SU-DHL-6 (cell line): ENCODE measurements around the gene CADM2.

Experiments used
- H2AFZ ChIP-seq: fragments of 200-600 bp; sonication (generic); 2 replicates; pipeline ENCODE4 v1.6.1; 2014; ENCODE audit warnings: low read depth, mild to moderate bottlenecking, moderate library complexity, mixed read lengths, antibody characterized with exemption, low read length; ENCODE audit not compliant: severe bottlenecking
- H3F3A ChIP-seq: fragments of 200-600 bp; shearing (Covaris generic); 2 replicates; pipeline ENCODE4 v1.6.0; 2016; ENCODE audit warnings: antibody characterized with exemption, mild to moderate bottlenecking; ENCODE audit not compliant: insufficient read depth
- H3K27ac ChIP-seq: fragments of 200-600 bp; sonication (generic); 2 replicates; pipeline ENCODE4 v1.5.1; 2016; ENCODE audit warnings: low read depth, mild to moderate bottlenecking, low read length, moderate library complexity, mixed read lengths
- H3K27me3 ChIP-seq: fragments of 200-600 bp; sonication (generic), shearing (Covaris generic); 2 replicates; pipeline ENCODE4 v1.6.0; 2014; ENCODE audit warnings: mild to moderate bottlenecking, low read length
- H3K36me3 ChIP-seq: fragments of 200-600 bp; sonication (generic); 2 replicates; pipeline ENCODE4 v1.6.1; 2014; ENCODE audit warnings: mild to moderate bottlenecking, low read length, mixed read lengths
- H3K4me2 ChIP-seq: fragments of 300-600, 200-600 bp; shearing (Covaris generic), sonication (generic); 2 replicates; pipeline ENCODE4 v1.6.0; 2014; ENCODE audit warnings: low read length, low read depth, mild to moderate bottlenecking; ENCODE audit not compliant: poor library complexity, severe bottlenecking
- H3K4me3 ChIP-seq: fragments of 200-600 bp; sonication (generic); 2 replicates; pipeline ENCODE4 v1.5.1; 2014; ENCODE audit warnings: antibody characterized with exemption, low read length, mild to moderate bottlenecking, mixed read lengths; ENCODE audit not compliant: insufficient read depth, poor library complexity, severe bottlenecking
- H3K79me2 ChIP-seq: fragments of 200-600 bp; sonication (generic); 2 replicates; pipeline ENCODE4 v1.6.1; 2014; ENCODE audit warnings: mild to moderate bottlenecking, low read length, moderate library complexity; ENCODE audit not compliant: insufficient read depth
- H3K9ac ChIP-seq: fragments of 200-600 bp; sonication (generic); 2 replicates; pipeline ENCODE4 v1.7.0; 2014; ENCODE audit warnings: mild to moderate bottlenecking, low read length
- H3K9me2 ChIP-seq: fragments of 200-600 bp; sonication (generic); replicated peaks from 2 replicates; pipeline ENCODE4 v1.6.1; 2014; ENCODE audit warnings: low read length; ENCODE audit not compliant: insufficient read depth
- H3K9me3 ChIP-seq: fragments of 200-600 bp; sonication (generic); 2 replicates; pipeline ENCODE4 v1.6.1; 2014; ENCODE audit warnings: low read length, mixed read lengths; ENCODE audit not compliant: insufficient read depth
- H4K20me1 ChIP-seq: fragments of 200-600 bp; sonication (generic); 2 replicates; pipeline ENCODE4 v1.6.1; 2014; ENCODE audit warnings: low read depth, mild to moderate bottlenecking, antibody characterized with exemption, low read length, moderate library complexity, mixed read lengths
- EZH2phosphoT487 ChIP-seq: fragments of 200-600 bp; sonication (generic), shearing (Covaris generic); conservative IDR thresholded peaks from 2 replicates; pipeline ENCODE4 v1.6.1; 2018; ENCODE audit warnings: mild to moderate bottlenecking, antibody characterized with exemption, low read length, moderate library complexity, mixed read lengths
- TF ChIP-seq, protein P1 (sequence below): fragments of 200-600 bp; sonication (generic); IDR thresholded peaks from one replicate; pipeline ENCODE4 v1.5.1; 2017; ENCODE audit warnings: antibody characterized with exemption, mild to moderate bottlenecking, low read length, moderate library complexity; ENCODE audit not compliant: insufficient read depth, poor library complexity, severe bottlenecking

The CADM2 gene

DNA sequence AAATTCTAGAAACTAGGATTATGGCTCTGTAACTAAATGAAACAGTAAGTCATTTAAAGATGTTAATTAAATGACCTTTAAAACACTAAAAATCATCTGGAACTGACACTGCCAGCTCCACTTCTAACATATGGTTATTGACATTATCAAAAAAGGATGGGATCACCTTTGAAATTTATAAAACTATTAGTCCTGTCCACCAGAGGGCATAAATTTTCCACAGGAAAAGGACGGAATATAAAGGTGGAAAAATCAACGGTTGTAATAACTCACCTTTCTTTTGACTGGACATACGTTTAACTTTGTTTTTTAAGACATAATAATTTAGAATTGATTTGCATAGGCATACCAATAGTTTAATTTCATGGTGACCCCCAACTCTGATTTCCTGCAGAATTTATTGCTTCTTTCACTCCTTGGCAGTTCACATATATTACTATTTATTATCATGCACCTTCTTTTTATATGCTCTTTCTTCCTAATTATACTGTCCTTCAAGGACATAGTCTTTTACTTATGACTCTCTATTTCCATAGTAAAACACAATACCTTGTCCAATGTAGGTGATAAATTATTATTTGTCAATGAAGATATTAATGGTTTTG, 345.7 kb downstream of the CADM2 start:
- Histone ChIP-seq H4K20me1 (no peaks in the 10 kb centered on the region), H3K79me2 (no peaks in the 10 kb centered on the region), H3K4me2 (no peak overlapping the region), H3K27me3 (no peaks in the 10 kb centered on the region), H3K36me3 (no peaks in the 10 kb centered on the region), H3K4me3 (no peak overlapping the region), H3K9ac (no peak overlapping the region), H3K9me2 (no peaks in the 10 kb centered on the region), H2AFZ (no peak overlapping the region), H3K9me3 (no peaks in the 10 kb centered on the region), H3F3A (no peaks in the 10 kb centered on the region), H3K27ac (no peak overlapping the region)
- TF ChIP-seq, protein P1, sequence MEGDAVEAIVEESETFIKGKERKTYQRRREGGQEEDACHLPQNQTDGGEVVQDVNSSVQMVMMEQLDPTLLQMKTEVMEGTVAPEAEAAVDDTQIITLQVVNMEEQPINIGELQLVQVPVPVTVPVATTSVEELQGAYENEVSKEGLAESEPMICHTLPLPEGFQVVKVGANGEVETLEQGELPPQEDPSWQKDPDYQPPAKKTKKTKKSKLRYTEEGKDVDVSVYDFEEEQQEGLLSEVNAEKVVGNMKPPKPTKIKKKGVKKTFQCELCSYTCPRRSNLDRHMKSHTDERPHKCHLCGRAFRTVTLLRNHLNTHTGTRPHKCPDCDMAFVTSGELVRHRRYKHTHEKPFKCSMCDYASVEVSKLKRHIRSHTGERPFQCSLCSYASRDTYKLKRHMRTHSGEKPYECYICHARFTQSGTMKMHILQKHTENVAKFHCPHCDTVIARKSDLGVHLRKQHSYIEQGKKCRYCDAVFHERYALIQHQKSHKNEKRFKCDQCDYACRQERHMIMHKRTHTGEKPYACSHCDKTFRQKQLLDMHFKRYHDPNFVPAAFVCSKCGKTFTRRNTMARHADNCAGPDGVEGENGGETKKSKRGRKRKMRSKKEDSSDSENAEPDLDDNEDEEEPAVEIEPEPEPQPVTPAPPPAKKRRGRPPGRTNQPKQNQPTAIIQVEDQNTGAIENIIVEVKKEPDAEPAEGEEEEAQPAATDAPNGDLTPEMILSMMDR = no peak
- TF ChIP-seq EZH2phosphoT487 = no peak

DNA sequence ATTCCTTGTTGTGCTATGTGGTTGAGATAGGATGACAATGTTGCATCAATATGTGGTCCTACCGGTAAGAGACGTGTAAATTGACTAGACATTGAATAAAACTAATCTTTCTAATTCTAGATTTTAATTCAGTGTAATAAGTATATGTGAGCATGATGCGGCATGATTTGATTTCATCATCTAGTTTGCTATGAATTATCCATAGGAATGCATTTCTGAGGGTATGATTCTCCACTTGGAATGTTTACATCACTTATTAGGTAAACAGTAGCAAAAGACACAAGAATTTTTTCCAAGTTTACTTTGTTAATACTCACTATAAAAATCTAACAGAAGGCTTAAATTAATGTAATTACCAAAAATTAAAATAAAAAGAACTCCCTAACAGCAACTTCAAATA, 353.5 kb downstream of the CADM2 start:
- Histone ChIP-seq H3K36me3 (no peaks in the 10 kb centered on the region), H3K9me2 (no peaks in the 10 kb centered on the region), H3F3A (no peaks in the 10 kb centered on the region), H3K27me3 (no peaks in the 10 kb centered on the region), H3K4me2 (no peak overlapping the region), H3K9me3 (no peaks in the 10 kb centered on the region), H3K27ac (no peak overlapping the region), H4K20me1 (no peaks in the 10 kb centered on the region), H2AFZ (no peak overlapping the region), H3K9ac (no peak overlapping the region), H3K79me2 (no peaks in the 10 kb centered on the region), H3K4me3 (no peak overlapping the region)
- no peak for TF ChIP-seq EZH2phosphoT487

DNA sequence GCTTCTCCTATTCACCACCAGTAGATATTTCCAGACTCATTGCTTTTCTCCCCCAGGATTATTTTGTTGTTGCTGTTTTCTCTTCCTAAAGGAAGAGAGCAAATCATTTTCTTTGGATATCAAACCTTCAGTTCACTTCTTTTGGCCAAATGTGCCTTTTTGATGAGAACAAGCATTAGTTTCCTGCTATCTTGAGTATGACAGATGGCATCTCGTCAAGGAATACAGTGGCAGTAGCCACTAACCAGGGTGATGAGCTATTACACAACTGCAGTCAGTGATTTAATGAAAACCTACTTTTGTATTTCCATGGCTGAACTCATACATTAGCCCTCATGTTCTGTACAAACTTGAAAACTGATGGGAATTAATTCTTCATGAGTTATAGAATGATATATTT, 354.6 kb downstream of the CADM2 start:
- Histone ChIP-seq H3F3A (no peaks in the 10 kb centered on the region), H3K27me3 (no peaks in the 10 kb centered on the region), H3K9me2 (no peaks in the 10 kb centered on the region), H4K20me1 (no peaks in the 10 kb centered on the region), H3K4me3 (no peak overlapping the region), H3K36me3 (no peaks in the 10 kb centered on the region), H3K9ac (no peak overlapping the region), H2AFZ (no peak overlapping the region), H3K79me2 (no peaks in the 10 kb centered on the region), H3K9me3 (no peaks in the 10 kb centered on the region), H3K27ac (no peak overlapping the region), H3K4me2 (no peak overlapping the region)
- no peak for TF ChIP-seq EZH2phosphoT487
- TF ChIP-seq, protein P1 = no peak

DNA sequence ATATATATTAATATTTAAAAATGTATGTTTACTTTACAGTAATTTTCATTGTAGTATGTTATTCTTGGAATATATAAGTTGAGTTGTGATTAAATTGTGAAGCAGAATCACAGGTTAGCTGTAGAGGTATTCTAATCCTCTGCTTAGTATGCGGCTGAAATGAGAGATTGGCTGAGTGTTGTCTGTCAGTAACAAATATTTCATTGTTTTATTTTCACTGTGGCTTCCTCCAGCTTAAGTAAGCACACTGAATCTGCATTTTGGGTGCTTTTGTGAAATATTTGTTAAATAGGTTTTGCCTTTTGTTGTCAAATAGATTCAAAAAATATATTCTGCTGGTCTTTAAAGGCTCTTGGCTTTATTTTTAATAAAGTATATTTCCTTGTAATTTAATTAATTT, 357.5 kb downstream of the CADM2 start:
- Histone ChIP-seq H3K36me3 (no peaks in the 10 kb centered on the region), H3K9me3 (no peaks in the 10 kb centered on the region), H3K9ac (no peak overlapping the region), H2AFZ (no peak overlapping the region), H4K20me1 (no peaks in the 10 kb centered on the region), H3K79me2 (no peaks in the 10 kb centered on the region), H3K27me3 (no peaks in the 10 kb centered on the region), H3K4me2 (no peak overlapping the region), H3F3A (no peaks in the 10 kb centered on the region), H3K27ac (no peak overlapping the region), H3K4me3 (no peak overlapping the region), H3K9me2 (no peaks in the 10 kb centered on the region)
- no peak for TF ChIP-seq EZH2phosphoT487
- TF ChIP-seq, protein P1 = no peak
